Stimulated activated naive CD8-positive, alpha-beta T cell treated with anti-CD3 and anti-CD28 coated beads, Interleukin-15, amount 100 ng/mL, for 72 hours (primary cell): ENCODE data around the gene CDK18.

ENCODE experiments used
- ATAC-seq: fragments of 150-1000 bp; cut with Tn5 transposase; 2 replicates; pipeline ENCODE4 v1.10.0; 2021; ENCODE audit warnings: mild to moderate bottlenecking, moderate library complexity
- DNase-seq, 2 donors: peaks; one replicate each; pipeline ENCODE4 v3.0.0; 2021 to 2022
- H3K27ac Mint-ChIP-seq, 2 donors: one replicate each; pipeline ENCODE4 v1.8.0; 2022; ENCODE audit warnings: mild to moderate bottlenecking in 2 of 2, mixed read lengths in 2 of 2, moderate library complexity in 2 of 2
- H3K27me3 Mint-ChIP-seq: one replicate; pipeline ENCODE4 v1.8.0; 2022; ENCODE audit warnings: mixed read lengths
- H3K4me1 Mint-ChIP-seq: one replicate; pipeline ENCODE4 v1.8.0; 2022; ENCODE audit warnings: mild to moderate bottlenecking, mixed read lengths
- H3K4me3 Mint-ChIP-seq, 2 donors: one replicate each; pipeline ENCODE4 v1.8.0; 2022; ENCODE audit warnings: mild to moderate bottlenecking in 2 of 2, mixed read lengths in 2 of 2, moderate library complexity in 1 of 2
- H3K9me3 Mint-ChIP-seq, 2 donors: one replicate each; pipeline ENCODE4 v1.8.0; 2022; ENCODE audit warnings: mixed read lengths in 2 of 2

Gene CDK18

DNA sequence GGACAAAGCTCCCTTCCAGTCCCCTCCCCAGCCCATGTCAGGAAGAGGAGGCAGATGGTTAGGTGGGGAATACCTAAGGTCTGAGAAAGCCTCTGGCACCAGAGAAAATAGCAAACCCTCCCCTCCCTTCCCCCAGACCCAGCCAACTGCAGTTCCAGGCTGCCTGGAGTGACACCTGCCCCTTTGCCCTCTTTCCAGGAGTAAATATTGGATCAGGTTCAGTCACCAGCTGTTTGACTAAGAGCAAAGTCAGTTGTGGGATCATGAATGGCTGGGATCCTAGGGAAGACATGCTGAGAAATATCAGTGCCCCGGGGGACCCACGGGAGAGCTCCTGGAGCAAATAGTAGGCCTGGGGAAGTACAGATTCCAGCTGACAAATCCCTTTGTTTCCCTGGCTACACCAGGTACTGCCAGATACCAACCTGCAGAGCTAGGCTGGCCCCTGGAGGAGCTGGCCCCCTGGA is 12.2 kb upstream of the CDK18 start:
- peaks cover 70% of the 10 kb centered on the region for H3K27me3 Mint-ChIP-seq

DNA sequence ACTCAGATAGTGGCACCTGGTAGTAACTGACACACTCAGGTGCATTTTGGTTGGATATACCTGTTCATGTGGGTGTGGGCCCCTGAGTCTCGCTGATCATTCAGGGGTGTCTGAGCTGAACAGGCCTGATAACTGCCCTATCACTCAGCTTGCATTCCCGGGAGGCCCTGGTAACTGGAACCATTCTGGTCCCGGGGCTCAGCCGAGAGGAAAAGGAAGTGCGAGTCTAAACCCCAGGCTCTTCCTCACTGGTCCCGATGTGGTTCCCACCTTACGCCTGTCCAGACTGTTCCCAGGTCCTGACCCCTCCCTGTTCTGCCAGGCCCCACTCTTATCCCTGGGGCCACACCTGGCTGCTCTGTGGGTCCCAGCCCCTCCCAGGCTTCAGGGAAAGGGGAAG is 11.7 kb upstream of the CDK18 start:
- ATAC-seq (no peak), DNase-seq (no peak)
- no peak overlapping the region for H3K4me3 Mint-ChIP-seq
- H3K27me3 Mint-ChIP-seq: peaks cover 65% of the 10 kb centered on the region
- H3K27ac Mint-ChIP-seq: no peak overlapping the region
- H3K4me1 Mint-ChIP-seq: peaks cover 25% of the 10 kb centered on the region
- no peaks in the 10 kb centered on the region for H3K9me3 Mint-ChIP-seq

More for the DNA sequence above, 12.2 kb upstream of the CDK18 start:
- Mint-ChIP-seq H3K4me3 (no peak overlapping the region), H3K27ac (peak overlapping the region in 1 of 2 donors; percentile 64), H3K4me1 (peaks cover 25% of the 10 kb centered on the region), H3K9me3 (no peaks in the 10 kb centered on the region)
- no peak for DNase-seq
- ATAC-seq: no peak

DNA sequence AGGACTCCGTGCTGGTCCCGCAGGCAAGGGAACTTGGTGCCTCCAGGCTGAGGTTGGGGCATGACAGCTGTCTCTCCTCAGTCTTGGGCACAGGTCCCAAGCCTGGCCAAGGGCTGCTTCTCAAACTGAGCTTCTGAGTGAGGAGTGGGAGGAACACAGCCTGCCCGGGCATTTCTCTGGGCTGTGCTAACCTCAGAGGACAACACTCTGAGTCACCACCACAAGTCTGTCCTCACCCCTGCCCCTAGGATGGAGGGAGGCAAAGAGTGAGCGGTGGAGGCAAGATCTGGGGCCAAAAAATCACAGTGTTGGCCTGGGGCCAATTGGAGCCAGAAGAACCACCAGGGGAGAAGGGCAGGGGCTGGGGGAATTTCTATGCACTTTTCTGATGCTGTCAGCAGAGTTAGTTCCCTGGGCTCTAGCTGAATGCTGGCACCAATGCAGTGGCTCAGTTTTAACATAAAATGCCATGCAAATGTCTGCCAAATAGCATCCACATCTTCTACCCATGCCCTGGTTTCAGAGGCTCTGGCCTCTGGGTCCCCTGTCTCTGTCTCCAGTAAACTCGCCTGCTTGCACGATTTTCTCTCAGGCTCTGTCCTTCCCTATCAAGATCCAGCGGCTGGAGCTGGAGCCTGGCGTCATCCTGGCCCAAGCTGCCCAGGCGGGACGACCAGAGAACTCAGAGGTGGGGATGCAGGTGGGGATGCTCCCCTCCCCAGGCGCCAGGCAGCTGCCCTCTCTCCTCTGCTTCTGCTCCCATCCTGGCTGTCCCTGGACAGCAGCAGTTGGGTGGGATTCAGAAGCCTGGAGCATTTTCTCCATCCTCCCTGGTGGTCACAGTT is 11.0 kb upstream of the CDK18 start:
- H3K27me3 Mint-ChIP-seq: peaks cover 58% of the 10 kb centered on the region
- no peak overlapping the region for H3K4me3 Mint-ChIP-seq
- ATAC-seq (peak; percentile 80), DNase-seq (peak; percentile 27 to 28)
- no peaks in the 10 kb centered on the region for H3K9me3 Mint-ChIP-seq
- H3K27ac Mint-ChIP-seq: no peak overlapping the region
- peaks cover 21% of the 10 kb centered on the region for H3K4me1 Mint-ChIP-seq

DNA sequence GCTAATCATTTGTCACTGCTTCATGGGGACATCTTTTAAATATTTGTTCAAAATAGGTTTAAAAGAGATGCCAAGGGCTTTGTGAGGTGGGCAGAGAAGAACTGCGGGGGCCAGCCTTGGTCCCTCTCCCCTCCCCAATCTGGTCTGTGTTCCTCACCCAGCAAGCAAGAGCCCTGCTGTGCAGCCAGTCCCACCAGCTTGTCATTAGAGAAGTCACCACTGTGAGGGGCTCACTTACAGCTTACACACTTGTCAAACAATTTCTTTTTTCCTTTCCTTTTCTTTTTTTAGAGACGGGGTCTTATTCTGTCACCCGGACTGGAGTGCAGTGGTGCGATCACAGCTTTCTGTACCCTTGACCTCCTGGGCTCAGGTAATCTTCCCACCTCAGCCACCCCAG is 10.4 kb upstream of the CDK18 start:
- DNase-seq (no peak), ATAC-seq (no peak)
- Mint-ChIP-seq H3K4me3 (no peak overlapping the region), H3K27me3 (peaks cover 57% of the 10 kb centered on the region), H3K27ac (no peak overlapping the region), H3K9me3 (no peaks in the 10 kb centered on the region), H3K4me1 (peaks cover 21% of the 10 kb centered on the region)

DNA sequence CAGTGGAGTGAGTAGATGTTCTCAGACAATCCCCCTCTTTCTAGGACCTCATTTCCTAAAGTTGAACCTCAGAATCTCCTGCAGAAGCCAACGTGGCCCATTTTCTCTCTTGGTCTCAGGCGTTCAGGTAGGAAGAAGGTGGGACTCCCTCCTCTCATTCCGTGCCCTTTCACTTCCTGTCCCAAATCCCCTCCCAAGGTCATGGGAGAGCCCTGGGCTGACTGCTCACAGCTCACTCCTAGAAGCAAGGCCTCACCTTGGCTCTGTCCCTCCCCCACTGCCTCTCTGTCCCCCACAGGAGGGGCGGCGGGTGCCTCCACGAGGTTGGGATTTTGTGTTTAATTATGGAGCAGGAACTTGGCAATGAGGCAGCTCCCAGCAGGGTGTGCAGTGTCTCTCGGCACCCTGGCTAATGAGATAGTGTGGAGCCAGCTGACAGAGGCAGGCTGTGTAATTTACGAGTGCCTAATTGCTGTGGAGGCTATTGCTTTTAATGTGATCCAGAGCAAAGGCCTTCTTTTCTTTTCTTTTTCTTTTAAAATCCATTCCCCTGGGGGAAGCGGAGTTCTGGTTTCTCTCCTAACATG is 9.1 kb upstream of the CDK18 start:
- DNase-seq: no peak
- Mint-ChIP-seq H3K4me1 (peaks cover 11% of the 10 kb centered on the region), H3K9me3 (no peaks in the 10 kb centered on the region)

DNA sequence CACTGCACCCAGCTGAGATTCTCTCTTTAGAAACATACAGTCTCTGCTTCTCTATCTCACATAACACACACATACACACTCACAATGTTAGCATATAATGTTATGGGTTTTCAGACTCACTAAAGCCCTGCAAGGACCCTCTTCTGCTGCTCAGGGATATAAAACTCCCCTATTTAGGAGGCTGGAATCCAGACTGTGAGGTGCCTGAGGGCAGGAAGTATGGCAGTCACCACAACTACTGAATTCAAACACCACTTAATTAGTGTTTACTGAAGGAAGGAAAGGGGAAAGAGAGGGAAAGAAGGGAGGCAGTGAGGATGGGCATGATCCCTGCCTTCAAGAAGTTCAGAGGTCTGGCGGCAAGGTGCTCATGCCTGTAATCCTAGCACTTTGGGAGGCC is 7.8 kb upstream of the CDK18 start:
- DNase-seq (no peak), ATAC-seq (no peak)
- no peaks in the 10 kb centered on the region for H3K9me3 Mint-ChIP-seq
- H3K4me1 Mint-ChIP-seq: peaks cover 11% of the 10 kb centered on the region
- H3K27ac Mint-ChIP-seq: no peak overlapping the region
- H3K4me3 Mint-ChIP-seq: no peak overlapping the region
- H3K27me3 Mint-ChIP-seq: peaks cover 40% of the 10 kb centered on the region

More for the DNA sequence above, 9.1 kb upstream of the CDK18 start:
- Mint-ChIP-seq H3K4me3 (no peak overlapping the region), H3K27ac (no peak overlapping the region), H3K27me3 (peaks cover 45% of the 10 kb centered on the region)
- ATAC-seq: no peak

DNA sequence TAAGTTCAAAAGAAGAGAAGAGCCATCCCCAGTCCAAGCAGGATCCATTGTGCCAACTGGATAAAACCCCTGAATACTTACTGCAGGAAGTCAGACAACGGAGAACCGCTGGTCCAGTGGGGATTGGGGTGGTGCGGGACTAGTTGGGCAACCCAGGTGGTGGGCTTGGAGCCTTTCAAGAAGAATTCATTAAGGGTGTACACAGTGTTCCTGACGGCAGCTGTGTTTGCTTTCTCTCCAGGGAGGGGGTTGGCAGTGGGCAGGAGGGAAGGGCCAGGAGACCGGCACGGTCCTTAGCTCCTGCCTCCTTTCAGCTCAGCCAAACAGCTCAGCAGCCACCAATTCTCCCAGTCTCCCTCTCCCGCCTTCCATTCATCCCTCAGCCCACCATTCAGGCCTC is 7.1 kb upstream of the CDK18 start:
- H3K9me3 Mint-ChIP-seq: no peaks in the 10 kb centered on the region
- H3K4me3 Mint-ChIP-seq: no peak overlapping the region
- no peak for DNase-seq
- ATAC-seq: no peak
- H3K4me1 Mint-ChIP-seq: peaks cover 11% of the 10 kb centered on the region
- H3K27me3 Mint-ChIP-seq: peaks cover 33% of the 10 kb centered on the region
- H3K27ac Mint-ChIP-seq: no peak overlapping the region

DNA sequence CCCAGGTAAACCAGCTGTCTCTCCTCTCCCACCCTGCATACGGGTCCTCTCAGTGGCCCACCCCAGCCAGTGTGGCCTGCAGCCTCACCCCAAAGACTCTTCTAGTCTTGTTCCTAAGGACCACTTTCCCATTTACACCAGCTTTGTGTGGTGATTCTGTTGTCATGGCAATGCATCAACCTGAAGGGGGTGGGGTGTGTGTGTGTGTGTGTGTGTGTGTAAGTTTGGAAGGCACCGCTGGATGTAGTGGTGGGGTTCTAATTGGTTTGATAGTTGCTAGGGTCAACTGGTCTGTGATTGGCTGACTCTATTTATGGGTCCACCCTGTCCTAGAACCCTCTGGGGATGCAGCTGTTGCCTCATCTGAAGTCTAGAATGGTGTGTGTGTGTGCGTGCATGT is 4.7 kb upstream of the CDK18 start:
- H3K27ac Mint-ChIP-seq: no peak overlapping the region
- ATAC-seq (no peak), DNase-seq (no peak)
- H3K9me3 Mint-ChIP-seq: no peaks in the 10 kb centered on the region
- H3K4me3 Mint-ChIP-seq: no peak overlapping the region
- H3K4me1 Mint-ChIP-seq: peaks cover 9% of the 10 kb centered on the region
- H3K27me3 Mint-ChIP-seq: peaks cover 11% of the 10 kb centered on the region

DNA sequence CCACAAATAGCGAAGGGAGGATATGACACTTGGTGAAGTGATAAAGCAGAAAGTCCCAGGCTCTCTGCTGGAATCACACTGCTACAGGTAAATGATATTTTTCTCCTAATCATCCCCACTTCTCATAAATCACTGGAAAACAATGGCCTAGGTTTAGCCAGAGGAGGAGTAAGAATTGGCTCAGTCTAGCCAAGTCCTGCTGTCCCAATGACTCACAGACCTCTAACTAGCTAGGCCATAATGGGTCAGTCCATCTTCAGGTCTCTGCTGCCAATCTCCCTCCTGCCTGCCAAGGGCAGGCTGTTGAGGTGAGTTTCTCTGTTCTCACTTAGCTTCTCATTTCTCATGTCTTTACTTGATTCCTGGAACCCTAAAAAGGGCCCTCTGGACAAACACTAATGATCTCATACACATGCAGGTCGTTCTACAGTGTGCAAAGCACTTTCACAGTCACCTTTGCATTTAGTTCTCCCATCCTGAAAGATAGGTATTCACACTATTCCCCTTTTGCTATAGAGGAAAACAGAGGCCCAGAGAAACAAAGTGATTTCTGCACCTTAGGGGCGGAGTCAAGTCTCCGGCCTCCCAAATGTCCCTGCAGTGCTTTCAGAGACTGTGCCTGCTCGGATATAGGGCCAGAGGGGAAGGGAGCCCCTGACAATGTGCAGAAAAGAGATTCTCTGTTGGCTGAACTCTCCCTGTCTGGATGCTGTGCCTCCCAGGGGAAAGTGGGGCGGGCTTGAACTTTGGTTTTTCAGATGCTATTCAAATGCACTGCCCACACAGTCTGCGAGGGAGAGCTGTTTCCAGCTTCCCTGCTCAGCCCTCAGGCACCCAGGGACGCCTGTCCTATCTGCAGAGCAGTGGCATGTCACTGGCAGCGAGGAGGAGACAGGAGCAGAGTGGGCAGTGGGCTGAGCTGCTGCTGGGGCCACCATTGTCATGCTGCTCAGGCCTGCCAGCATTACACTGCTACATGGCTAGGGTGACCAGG is 3.9 kb upstream of the CDK18 start:
- ATAC-seq (no peak), DNase-seq (no peak)
- Mint-ChIP-seq H3K9me3 (no peaks in the 10 kb centered on the region), H3K27me3 (peaks cover 5% of the 10 kb centered on the region), H3K4me1 (peaks cover 17% of the 10 kb centered on the region), H3K27ac (no peak overlapping the region), H3K4me3 (no peak overlapping the region)

DNA sequence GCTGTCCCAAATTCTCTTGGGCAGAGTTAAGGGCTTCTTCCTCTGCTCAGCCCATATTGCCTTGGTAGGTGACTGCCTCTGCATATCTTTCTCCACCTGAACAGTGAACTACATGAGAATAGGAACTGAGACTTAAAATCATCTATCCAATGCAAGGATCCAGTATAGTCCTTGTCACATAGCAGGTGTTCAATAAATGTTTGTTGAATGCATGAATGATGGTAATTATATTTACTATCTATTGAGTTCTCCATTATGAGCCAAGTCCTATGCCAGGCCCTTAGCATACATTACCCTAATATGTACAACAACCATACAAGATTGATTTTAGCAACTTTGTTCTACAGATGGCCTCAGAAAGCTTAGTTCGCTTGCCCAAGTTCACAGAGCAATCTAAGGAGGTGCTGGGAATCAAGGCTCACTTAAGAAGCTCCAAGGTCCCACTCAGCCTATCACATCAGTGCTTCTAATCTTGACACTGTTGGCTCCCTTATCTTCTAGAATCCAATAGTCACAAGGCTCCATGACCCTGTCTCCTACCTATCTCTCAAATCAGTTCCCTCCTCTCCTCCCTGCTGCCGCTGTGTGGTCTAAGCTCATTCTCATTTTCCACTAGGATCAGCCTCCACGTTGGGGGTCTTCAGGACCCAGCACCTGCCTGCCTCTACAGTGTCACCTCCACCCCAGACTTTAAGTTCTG is 2.2 kb upstream of the CDK18 start:
- H3K27me3 Mint-ChIP-seq: no peaks in the 10 kb centered on the region
- ATAC-seq (no peak), DNase-seq (no peak)
- H3K27ac Mint-ChIP-seq: no peak overlapping the region
- H3K9me3 Mint-ChIP-seq: no peaks in the 10 kb centered on the region
- no peak overlapping the region for H3K4me3 Mint-ChIP-seq
- H3K4me1 Mint-ChIP-seq: peaks cover 25% of the 10 kb centered on the region

DNA sequence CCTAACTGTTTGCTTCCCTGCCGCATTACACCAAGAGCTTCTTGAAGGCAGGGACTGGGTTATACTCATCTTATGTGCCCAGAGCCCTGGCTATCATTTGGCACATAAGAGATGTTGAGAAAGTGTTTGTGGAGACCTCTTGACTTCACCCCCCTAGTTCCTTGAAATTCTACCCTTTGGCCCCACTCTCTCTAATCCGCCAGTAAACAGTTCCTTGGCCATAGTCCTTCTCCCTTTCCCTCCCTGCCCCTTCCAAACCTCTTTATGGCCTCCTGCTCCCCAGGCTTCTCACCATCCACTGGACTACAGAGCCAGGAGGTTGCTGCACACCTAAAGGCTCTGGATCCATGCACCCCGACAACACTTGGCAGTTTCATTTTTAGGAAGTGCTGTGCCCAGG is 1.5 kb upstream of the CDK18 start:
- no peak overlapping the region for H3K4me3 Mint-ChIP-seq
- peak overlapping the region in 1 of 2 donors; percentile 42 for H3K27ac Mint-ChIP-seq
- DNase-seq (no peak), ATAC-seq (no peak)
- no peaks in the 10 kb centered on the region for H3K9me3 Mint-ChIP-seq
- no peaks in the 10 kb centered on the region for H3K27me3 Mint-ChIP-seq
- H3K4me1 Mint-ChIP-seq: peaks cover 25% of the 10 kb centered on the region

DNA sequence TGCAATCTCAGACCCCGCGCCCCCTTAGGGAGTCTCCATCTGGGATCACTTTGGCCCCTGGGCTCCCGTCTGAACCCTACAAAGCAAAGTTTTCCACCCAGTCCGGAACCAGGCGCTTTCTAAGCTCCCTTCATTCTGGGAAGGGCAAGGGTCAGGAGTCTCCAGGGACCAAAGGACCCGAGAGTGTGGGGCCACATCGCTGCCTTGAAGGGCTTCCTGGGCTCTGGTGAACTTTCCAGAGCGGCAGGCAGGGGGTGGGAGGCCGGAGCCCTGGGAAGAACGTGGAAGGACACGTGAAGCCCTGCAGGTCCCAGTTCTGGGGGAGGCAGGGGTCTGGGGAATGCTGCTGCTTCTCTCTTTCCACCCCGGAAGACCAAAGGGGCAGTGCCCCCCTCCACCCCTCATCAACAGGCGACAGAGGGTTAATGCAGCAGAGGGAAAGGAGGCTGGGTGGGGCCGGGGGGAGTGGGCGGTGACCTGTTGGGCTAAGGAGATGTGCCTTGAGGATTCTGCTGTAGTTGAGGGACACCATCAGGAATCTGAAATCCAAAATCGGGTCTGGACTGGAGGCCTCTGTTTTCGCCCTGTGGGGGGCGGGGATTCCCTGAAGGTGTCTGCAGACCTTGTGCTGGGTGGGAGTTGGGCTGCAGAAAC is 734 bp downstream of the CDK18 start:
- ATAC-seq: peak; percentile 10
- DNase-seq: no peak
- Mint-ChIP-seq H3K27ac (peak overlapping the region; percentile 66 to 74), H3K4me1 (peaks cover 28% of the 10 kb centered on the region), H3K27me3 (no peaks in the 10 kb centered on the region), H3K4me3 (peak overlapping the region; percentile 82 to 86), H3K9me3 (no peaks in the 10 kb centered on the region)

DNA sequence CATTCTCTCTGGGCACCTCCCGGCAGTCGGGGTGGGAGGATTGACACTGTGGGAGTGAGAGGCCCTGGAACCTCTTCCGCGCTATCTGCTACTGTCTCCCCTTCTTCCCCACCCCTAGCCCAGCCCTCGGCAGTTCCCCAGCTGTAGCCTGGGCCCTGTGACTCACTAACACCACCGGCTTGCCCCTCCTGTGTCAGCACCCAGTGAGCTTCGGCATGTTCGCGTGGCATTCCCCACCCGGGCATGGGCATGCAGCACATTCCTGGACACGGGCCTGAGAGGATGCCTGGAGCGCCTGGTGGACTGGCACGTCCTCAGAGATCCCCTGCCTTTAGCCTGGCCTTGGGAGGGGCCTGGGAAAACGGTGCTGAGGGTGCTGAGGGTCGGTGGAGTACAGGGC is 1.3 kb downstream of the CDK18 start:
- no peak for DNase-seq
- H3K9me3 Mint-ChIP-seq: no peaks in the 10 kb centered on the region
- peak overlapping the region; percentile 82 to 86 for H3K4me3 Mint-ChIP-seq
- ATAC-seq: no peak
- no peak overlapping the region for H3K27ac Mint-ChIP-seq
- H3K27me3 Mint-ChIP-seq: no peaks in the 10 kb centered on the region
- peaks cover 31% of the 10 kb centered on the region for H3K4me1 Mint-ChIP-seq

DNA sequence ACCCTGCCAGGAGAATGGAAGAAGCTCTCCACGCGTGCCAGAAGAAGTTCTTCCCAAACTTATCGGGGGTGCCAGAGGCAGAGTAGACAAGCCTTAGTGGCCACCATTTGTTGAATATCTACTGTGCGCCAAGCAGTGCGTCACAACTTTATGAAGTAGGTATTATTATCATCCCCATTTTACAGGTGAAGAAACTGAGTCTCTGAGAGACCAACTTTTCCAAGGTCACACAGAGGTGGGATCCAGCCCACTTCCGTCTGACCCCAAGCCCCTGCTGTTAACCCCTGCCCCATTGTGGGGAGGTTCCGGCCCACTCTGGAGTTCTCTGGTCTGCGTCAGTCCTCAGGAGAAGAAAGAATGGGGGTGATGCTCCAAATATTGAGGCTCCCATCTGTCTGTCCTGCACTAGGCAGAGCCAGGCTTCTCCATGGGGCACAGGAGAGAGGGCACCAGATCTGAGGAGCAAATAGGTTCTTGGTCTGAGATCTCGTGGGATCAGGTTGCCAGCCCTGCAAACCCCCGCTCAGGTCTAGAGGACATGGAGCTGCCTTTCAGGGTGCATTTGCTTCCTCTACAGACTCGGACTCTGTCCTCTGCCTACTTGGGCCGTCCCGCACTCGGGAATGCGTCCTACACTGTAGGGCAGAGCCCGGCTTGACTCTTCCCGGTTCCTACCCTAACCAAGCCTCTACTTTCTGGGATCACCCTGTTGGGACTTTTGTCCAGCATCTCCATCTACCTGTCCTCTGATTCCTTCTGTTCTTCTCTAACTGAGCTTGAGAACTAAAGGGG is 2.1 kb downstream of the CDK18 start:
- ATAC-seq: no peak
- no peaks in the 10 kb centered on the region for H3K27me3 Mint-ChIP-seq
- H3K4me3 Mint-ChIP-seq: no peak overlapping the region
- H3K4me1 Mint-ChIP-seq: peaks cover 32% of the 10 kb centered on the region
- H3K9me3 Mint-ChIP-seq: no peaks in the 10 kb centered on the region
- no peak for DNase-seq
- H3K27ac Mint-ChIP-seq: no peak overlapping the region
